ENCODE measurements around the gene SEC62.

Gene SEC62

DNA sequence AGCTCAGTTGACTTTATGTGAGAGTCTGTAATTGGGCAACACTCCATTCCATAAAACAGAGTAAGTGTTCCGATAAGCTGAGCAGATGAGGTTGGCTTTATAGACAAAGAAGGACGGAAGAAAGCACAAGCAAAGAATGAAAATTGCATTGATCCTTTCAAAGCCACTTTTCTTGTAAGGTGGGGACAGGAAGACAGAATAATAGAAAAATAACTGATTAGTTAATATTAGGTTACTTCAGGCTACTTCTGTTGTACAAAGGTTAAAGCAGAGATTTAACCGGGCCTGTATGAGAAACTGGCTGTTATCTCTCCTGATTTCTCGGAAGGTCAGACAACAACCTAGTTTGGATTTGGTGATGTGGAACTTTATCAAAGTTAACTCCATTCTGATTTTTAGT, 55.7 kb downstream of the SEC62 start:
- DNase-seq: no peak

GRCh38 chr3:170023165-170023564, 56.6 kb downstream of the SEC62 start:
- DNase-seq: no peak

GRCh38 chr3:170024581-170024980, 58.0 kb downstream of the SEC62 start:
- no peak for DNase-seq

DNA sequence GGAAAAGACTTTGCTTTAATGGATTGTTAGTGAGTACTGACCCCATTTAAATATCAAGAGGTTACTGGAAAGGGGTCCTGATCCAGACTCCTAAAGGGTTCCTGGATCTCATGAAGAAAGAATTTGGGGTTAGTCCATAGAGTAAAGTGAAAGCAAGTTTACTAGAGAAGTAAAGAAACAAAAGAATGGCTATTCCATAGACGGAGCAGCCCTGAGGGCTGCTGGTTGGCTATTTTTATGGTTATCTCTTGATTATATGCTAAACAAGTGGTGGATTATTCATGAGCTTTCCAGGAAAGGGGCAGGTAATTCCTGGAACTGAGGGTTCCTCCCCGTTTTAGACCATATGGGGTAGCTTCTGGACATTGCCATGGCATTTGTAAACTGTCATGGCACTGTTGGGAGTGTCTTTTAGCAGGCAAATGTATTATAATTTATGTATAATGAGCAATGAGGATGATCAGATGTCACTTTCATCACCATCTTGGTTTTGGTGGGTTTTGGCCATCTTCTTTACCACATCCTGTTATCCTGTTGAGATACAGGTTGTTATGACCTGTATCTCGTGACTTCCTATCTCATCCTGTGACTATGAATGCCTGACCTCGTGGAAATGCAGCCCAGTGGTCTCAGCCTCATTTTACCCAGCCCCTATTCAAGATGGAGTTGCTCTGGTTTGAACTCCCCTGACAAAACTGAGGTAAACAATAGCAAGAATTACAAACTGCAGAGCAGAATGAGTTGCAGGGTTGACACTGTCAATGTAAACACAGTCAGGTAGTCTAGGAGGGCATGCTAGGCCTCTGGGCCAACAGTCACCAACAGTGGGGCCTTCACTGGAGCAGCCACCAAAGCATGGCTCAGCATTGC, 60.9 kb downstream of the SEC62 start:
- DNase-seq: peak in 1 of 2 donors; percentile 29

- DNase-seq: peak; percentile 41 to 72
Observed at GRCh38 chr3:170033489-170033888, 66.9 kb downstream of the SEC62 start.

DNA sequence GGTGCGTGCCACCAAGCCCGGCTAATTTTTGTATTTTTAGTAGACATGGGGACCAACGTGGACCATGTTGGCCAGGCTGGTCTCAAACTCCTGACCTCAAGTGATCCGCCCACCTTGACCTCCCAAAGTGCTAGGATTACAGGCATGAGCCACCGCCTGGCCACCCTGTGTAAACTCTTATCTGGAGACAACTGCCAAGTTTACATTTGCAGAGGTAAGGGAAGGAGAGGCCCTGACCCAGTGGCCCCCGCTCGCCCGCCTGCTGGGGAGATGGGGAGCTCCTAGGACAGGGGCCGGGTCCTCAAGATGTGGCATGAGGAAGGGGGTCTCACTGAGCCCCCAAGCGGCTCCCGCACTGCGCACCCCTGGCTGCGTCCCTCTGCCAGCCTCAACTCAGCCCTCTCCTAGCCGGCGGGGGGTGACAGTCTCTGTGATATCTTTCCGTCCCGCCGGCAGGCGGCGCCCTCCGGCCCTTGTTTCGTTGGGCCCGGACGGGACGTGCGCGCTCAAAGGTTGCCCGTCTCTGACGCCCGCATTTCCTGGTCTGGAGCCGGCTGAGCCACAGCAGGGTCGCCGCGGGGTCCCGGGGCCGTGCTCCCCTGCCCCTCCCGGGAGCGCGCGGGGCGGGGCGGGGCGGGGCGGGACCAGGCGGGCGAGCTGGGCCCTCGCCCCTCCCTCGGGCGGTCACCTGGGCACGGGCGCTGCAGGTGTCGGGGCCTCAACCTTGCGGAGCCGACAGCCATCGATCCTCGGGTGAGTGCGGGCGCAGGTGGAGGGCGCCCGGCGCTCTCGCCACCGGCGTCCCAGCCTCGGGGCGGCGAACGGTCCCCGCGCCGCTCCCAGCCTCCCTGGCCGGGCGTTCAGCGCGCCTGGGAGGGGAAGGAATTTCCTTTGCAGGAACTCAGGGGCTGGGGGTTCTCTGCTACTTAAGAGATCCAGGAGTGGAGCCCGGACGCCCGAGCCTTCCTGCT, 71.1 kb downstream of the SEC62 start, which contains the start of gene GPR160:
GPR160 (plus strand) TSS at position 533 of the 971 bp plus-strand sequence. CDS start 45,978 bp downstream, outside the sequence.
- peak; percentile 81 to 85 for DNase-seq

DNA sequence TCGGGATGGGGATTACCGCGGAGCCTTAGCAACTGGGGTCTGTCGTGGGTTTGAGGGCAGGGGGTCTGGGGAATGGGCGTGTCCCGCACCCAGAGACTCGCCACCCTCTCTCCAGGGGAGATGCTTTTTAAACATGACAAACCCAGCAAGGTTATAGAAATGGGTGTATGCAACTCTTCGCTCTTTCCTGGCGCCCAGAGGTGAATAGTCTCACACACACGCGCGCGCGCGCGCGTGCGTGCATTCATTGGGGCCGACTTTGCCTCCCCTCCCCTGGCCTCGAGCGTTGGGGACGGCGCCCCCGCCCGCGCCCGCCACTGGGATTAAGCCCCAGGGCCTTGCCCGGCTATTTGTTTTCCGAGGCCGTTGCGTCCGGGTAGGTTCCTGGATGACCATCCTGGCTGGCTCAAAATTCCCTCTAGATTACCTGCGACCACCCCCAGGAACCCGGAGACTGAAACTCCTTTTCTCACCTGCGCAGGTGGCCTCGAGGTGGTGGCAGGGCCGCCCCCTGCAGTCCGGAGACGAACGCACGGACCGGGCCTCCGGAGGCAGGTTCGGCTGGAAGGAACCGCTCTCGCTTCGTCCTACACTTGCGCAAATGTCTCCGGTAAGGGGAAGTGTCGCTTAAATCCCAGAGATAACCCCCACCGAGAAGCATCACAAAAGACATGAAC, 72.0 kb downstream of the SEC62 start:
- peak; percentile 31 for DNase-seq

GRCh38 chr3:170040418-170040817, 73.8 kb downstream of the SEC62 start:
- no peak for DNase-seq

- no peak for DNase-seq
Observed at GRCh38 chr3:170043506-170043905, 76.9 kb downstream of the SEC62 start.

GRCh38 chr3:170044271-170044670, 77.7 kb downstream of the SEC62 start:
- no peak for DNase-seq

- peak in 1 of 2 donors; percentile 54 for DNase-seq
Observed at GRCh38 chr3:170044795-170045244, 78.2 kb downstream of the SEC62 start.

DNA sequence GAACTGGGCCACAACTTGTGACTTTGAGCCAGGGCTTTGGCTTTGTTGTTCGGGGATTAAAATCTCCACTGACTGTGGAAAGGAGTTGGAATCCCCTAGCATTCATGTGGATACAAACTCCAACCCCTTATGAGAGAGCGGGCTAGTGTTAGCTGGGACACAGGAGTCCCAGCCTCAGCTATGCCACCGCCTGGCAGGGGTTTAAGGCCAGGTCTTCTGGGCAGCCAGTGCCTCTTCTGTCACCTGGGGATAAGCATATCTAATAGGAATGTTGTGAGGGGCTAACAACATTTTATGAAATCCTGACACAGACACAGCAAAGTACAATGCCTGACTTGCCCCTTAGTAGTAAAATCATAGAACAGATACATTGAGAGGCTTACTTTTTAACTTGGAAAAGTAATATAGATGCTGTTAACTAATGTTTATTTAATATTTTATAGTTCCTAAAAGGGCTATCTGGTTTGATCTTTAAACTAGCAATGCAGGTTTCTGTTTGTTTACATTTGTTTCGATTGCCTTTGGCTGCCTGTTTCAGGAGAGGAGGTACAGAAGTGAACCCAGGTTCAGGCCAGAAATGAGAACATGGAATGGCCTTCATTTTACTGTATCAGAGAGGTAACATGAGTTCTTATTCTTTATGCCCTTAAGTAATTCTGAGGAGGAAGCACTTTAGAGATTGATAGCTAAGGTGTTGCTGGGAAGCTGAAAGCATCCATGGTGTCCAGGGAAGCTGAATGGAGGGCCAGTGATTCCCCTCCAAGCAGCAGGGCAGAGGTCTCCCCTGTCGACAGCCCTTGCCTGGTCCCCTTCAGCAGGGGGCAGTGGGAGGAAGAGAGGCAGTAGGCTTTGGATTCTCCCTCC, 79.9 kb downstream of the SEC62 start:
- DNase-seq: no peak

DNA sequence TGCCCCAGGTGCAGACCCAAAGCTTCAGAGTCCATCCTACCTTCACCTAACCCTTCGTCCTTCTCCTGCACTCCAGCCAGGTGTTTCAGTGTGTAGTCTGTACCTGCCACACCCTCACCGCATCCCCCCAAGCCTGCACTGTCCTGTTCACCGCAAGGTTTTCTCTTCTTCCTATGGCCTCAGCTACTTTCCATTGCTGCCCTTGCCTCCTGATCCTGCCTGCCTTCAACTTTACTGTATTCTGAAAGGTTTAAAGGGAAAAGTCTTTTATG, 80.5 kb downstream of the SEC62 start:
- no peak for DNase-seq
